Omental fat pad (tissue), 4 donors: ENCODE measurements around the gene GBP7. TPM values are rescaled to one million over a fixed set of nuclear protein-coding genes. Genes with fewer than 3 reads are reported as not detected.

Source experiments
- ATAC-seq: fragments of 150-250 bp; one replicate; pipeline ENCODE4 v1.9.1; 2016; ENCODE audit warnings: mild to moderate bottlenecking, moderate library complexity; ENCODE audit not compliant: low FRiP score
- DNase-seq: peaks from one replicate; pipeline ENCODE4 v3.0.0-alpha.2; 2019; ENCODE audit warnings: low spot score
- total RNA-seq, 4 donors: library from RNA; depleted of rRNA; stranded (reverse); fragments of >200 nt; gene quantifications; one replicate each; pipeline ENCODE4 v1.1.0, GENCODE V29; 2016
- TF ChIP-seq, protein P1 (sequence below), 3 donors: fragments of 450-650 bp; IDR thresholded peaks; one replicate each; pipeline ENCODE4 v1.5.1; 2016 to 2017; ENCODE audit warnings: antibody characterized with exemption in 3 of 3, mild to moderate bottlenecking in 3 of 3, moderate library complexity in 2 of 3

Gene GBP7
- total RNA-seq, 4 donors from 2014 or later = not detected

DNA sequence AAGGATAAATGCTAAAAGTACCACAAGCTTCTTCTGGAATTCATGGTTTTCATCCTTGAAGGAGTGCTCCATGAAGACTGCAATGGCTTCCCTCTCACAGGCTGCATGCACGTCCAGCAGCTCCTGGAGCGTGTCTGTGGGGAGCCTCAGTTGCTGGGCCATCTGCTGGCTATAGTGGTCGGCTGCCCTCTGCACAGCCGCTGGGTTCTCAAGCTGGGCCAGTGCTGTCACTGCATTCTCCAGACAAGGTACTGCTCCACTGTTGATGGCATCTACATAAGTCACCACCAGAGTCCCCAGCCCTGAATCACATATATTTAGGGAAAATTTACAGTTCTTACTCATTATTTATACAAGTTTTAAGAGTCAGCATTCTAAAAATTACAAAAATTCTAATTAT lies 14.2 kb upstream of the GBP7 start:
- TF ChIP-seq, protein P1, sequence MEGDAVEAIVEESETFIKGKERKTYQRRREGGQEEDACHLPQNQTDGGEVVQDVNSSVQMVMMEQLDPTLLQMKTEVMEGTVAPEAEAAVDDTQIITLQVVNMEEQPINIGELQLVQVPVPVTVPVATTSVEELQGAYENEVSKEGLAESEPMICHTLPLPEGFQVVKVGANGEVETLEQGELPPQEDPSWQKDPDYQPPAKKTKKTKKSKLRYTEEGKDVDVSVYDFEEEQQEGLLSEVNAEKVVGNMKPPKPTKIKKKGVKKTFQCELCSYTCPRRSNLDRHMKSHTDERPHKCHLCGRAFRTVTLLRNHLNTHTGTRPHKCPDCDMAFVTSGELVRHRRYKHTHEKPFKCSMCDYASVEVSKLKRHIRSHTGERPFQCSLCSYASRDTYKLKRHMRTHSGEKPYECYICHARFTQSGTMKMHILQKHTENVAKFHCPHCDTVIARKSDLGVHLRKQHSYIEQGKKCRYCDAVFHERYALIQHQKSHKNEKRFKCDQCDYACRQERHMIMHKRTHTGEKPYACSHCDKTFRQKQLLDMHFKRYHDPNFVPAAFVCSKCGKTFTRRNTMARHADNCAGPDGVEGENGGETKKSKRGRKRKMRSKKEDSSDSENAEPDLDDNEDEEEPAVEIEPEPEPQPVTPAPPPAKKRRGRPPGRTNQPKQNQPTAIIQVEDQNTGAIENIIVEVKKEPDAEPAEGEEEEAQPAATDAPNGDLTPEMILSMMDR (IDR thresholded peaks at IDR 0.05) = no peak
- ATAC-seq (no peak), DNase-seq (no peak)

DNA sequence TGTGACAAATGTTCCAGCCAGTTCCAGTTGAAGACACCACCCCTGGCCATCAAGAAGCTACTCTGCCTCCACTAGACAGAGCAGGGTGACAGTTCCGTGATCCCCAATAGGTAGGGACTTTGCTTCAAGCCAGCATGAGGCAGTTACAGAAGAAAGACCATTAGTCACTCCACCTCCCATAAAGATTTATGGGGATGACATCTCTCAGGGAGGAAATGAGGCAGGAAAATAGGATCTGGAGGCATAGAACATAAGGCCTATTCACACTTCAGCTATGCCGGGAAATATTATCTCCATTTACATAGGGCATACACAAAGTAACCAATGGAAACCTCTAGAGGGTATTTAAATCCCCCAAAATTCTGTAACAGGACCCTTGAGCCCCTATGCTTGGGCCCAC lies 3.5 kb upstream of the GBP7 start:
- TF ChIP-seq, protein P1 (IDR thresholded peaks at IDR 0.05) = no peak
- no peak for ATAC-seq
- DNase-seq = no peak

DNA sequence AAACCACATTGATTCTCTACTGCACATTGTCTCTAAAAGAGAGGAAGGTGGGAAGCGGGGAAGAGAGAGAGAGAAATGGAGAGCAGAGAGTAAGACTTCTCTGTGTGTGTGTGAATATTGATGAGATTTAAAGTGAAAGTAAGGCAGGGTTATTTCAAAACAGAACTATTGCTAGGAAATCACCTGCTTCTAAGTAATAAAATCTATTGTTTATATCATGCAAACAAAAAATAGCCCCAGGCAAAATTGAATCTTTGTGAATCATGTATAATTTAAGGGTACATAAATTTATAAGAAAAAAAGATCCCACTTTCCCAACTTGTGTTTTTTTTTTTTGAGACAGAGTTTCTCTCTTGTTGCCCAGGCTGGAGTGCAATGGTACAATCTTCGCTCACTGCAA lies 1.2 kb upstream of the GBP7 start:
- TF ChIP-seq, protein P1 (IDR thresholded peaks at IDR 0.05) = no peak
- DNase-seq (no peak), ATAC-seq (no peak)

DNA sequence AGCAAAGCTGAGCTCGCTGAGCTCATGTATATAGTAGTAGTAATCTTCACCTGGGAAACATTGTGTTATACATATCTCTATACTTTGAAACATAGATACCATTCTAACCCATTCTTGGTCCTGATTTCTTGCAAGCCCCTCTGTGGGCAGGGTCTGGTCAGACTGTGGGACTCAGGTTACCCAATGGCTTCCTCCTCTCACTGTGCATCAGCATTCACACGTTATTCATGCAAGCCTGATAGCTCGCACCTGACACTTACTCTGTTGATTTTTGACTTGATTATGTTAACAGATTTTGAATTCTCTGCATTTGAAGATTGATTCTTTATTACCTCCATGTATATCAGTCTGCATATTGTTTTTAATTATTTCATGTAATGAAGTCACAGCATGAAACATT lies 1.3 kb downstream of the GBP7 start:
- TF ChIP-seq, protein P1 (IDR thresholded peaks at IDR 0.05) = no peak
- DNase-seq (no peak), ATAC-seq (no peak)

DNA sequence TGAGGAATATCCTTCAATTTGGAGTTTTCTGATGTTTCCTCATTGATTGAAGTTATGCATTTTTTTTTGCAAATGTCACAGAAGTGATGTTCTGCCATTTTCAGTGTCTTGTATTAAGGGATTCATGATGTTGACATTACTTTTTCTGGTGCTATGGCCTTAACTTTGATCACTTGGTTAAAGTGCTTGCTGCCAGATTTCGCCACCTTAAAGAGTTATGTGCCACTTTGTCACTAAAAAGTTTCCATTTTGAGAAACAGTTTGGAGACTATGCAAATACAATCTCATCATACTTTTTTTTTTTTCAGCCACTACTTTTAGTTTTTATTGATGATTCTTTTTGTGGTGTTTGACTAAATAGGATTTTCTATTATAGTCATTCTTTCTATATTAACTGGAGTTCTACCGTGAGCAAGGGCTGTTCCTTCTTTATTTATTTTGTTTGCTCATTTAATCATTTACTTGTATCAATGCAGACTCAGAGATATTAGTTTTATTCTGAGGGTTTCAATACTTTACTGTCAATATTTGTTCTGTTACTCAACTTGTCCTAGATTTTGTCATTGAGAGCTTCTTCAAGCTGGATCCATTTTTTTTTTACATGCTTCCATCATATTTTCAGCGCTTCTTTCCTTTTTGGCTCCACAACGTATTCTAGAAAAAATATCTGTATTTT lies 3.2 kb downstream of the GBP7 start:
- ATAC-seq = no peak
- TF ChIP-seq, protein P1 (IDR thresholded peaks at IDR 0.05) = no peak
- no peak for DNase-seq

DNA sequence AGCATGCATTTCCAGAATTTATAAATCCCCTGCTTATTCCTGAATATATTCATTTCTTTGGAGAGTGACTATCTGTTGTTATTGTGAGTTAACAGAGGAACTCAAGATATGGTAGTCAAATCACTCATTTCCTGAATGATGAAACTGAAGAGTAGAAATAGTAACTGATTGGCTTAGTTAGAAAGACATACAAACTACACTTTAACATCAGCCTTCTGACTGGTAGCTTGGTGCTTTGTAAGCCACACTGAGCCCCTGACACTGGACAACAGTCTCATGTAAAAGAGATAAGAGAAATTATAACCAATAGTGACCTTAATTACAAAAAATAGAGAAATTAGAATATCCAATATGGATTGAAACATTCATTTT lies 4.8 kb downstream of the GBP7 start:
- ATAC-seq (no peak), DNase-seq (no peak)
- TF ChIP-seq, protein P1 (IDR thresholded peaks at IDR 0.05) = no peak
